NCI-H748 (cell line): ENCODE results near the gene UPF1.
A peak's percentile ranks its signal among the peaks of the same experiment; 100 is the strongest.

Experiments used
- DNase-seq: peaks from one replicate; lab custom pipeline; 2025; ENCODE audit not compliant: unreplicated experiment; lab: John Stamatoyannopoulos, UW

UPF1 gene

GRCh38 chr19:18869781-18870530 is 38.2 kb downstream of the UPF1 start:
- DNase-seq, result no peak

- no peak for DNase-seq
These were observed 38.9 kb downstream of the UPF1 start for GRCh38 chr19:18870531-18871172.

GRCh38 chr19:18871543-18871942 is 39.8 kb downstream of the UPF1 start:
- DNase-seq, result no peak

- DNase-seq, result no peak
These were observed 44.0 kb downstream of the UPF1 start for GRCh38 chr19:18875726-18876125.

- DNase-seq, result no peak
These were observed 45.1 kb downstream of the UPF1 start for GRCh38 chr19:18876865-18877264.

GRCh38 chr19:18878058-18878797 is 46.5 kb downstream of the UPF1 start:
- DNase-seq, result no peak

GRCh38 chr19:18878858-18879578 is 47.3 kb downstream of the UPF1 start:
- no peak for DNase-seq

GRCh38 chr19:18879579-18880373 is 48.0 kb downstream of the UPF1 start:
- DNase-seq, result peak; percentile 34

- DNase-seq, result no peak
These were observed 49.7 kb downstream of the UPF1 start for GRCh38 chr19:18881491-18881890.

- DNase-seq, result no peak
These were observed 52.0 kb downstream of the UPF1 start for GRCh38 chr19:18883526-18884304.

- DNase-seq, result no peak
These were observed 55.2 kb downstream of the UPF1 start for GRCh38 chr19:18886972-18887371.

GRCh38 chr19:18889949-18890745 is 58.4 kb downstream of the UPF1 start:
- no peak for DNase-seq

GRCh38 chr19:18893587-18894253 is 62.0 kb downstream of the UPF1 start:
- no peak for DNase-seq

- peak; percentile 91 for DNase-seq
These were observed 62.7 kb downstream of the UPF1 start for GRCh38 chr19:18894254-18895037.

GRCh38 chr19:18895038-18895823 is 63.5 kb downstream of the UPF1 start:
- peak; percentile 72 for DNase-seq

- DNase-seq, result peak; percentile 67
These were observed 64.1 kb downstream of the UPF1 start, which contains the start of gene CERS1 for GRCh38 chr19:18895824-18896341. TSS of gene CERS1 (minus strand) at chr19:18896158. CDS start at chr19:18896072, 86 bp downstream.
